CD4-positive, alpha-beta T cell treated with Interleukin-1 beta for 1 hour (primary cell): ENCODE measurements around the gene ATP8A2.
"Not testable (repeated sequence)": the region's sequence is repeated elsewhere in the genome, so short reads cannot be mapped to it uniquely, and the experiment has no call there.

Experiments used
- DNase-seq, 2 donors: peaks; one replicate each; pipeline ENCODE4 v3.0.0-alpha.2; 2020 to 2022

The ATP8A2 gene

DNA sequence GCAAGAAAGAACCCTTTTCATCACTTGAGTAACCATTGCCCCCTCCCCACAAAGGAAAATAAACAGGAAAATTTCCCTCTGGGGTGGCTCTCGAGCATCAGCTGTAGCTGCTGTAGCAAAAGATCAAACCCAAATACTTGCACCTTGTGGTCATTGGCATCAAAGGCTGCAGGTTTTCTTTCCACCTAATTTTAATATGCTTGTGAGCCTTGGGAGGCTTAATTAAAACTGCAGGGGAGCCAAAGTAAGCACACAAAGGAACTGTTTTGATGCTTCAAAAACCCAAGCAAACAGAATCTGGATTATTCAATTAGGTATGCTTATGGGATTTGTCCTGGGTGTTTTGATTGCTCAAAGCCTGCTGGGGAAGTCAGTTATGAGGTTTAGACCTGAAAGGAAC, 560.6 kb downstream of the ATP8A2 start:
- no peak for DNase-seq

DNA sequence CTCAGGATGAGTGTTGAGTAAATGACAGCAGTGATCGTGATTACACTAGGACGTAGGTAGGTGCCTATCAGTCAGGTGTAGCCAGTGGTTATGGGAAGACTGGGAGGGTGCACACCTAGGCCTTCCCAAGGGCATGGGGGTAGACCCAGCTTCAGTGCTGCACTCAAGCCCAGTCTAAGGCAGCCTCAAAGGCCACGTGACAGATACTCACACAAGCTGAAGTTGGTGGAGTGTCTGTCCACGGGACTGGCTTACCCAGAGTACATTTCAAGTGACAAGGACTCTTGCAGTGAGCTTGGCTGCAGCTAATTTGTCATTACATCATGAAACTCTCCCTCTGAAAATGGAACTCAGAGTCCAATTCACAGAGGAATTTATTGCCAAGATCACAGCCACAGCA, 561.7 kb downstream of the ATP8A2 start:
- DNase-seq: no peak

GRCh38 chr13:25934127-25934526, 562.4 kb downstream of the ATP8A2 start:
- DNase-seq: no peak

DNA sequence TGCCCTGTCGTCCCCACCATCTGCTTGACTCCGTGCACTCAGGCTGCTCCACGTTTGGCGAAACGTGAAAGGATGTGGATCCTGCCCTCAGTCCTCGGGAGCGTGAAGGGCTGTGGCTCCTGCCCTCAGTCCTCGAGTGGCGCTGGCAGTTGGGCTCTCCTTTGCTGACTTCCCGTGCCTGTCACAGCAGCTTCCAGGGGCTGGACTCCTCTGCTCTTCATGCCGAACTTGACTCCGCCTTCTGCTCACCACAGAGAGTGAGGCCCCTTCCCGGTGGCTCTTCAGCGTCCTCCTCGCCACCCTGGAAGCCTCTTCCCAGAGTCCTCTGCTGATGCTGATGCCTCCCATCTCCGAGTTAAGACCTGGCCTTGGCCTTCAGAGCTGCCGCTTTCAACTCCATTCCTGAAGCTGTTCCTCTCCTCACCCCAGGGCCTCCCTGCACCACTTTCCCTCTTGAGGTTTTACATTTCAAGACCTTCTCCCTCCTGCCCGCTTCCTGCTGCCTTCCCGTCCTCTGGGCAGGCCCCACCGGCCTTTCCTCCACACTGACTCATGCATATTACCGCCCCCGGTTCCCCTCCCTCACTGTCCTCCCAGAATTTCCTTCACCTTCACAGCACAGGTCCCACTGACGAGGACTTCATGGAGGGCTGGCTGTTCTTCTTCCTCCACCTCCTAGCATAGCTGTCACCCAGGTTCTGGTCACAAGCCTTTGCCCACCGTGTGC, 568.4 kb downstream of the ATP8A2 start:
- DNase-seq: no peak

- no peak for DNase-seq
These were observed 571.3 kb downstream of the ATP8A2 start for GRCh38 chr13:25943081-25943480.

DNA sequence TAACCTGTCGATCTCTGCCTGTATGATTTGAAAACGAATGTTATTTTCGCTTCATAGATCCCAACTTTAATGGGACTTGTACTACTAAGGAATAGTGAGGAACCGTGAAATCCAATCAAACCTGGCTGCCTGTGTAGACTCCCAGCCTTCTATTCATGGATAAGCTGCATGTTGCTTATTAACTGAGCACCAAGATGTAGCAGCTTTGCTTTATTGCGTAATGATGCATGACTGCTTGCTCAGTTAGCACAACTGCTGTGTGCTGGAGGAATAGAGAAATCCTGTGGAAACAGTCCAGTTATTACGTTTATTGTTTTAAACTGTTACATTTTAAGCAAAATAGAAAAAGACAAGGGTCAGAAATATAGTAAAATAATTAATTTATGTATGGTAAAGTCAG, 571.9 kb downstream of the ATP8A2 start:
- DNase-seq: no peak

GRCh38 chr13:25945596-25945995, 573.8 kb downstream of the ATP8A2 start:
- DNase-seq: no peak

GRCh38 chr13:25946321-25946720, 574.5 kb downstream of the ATP8A2 start:
- DNase-seq: no peak

GRCh38 chr13:25948910-25949309, 577.1 kb downstream of the ATP8A2 start:
- no peak for DNase-seq

DNA sequence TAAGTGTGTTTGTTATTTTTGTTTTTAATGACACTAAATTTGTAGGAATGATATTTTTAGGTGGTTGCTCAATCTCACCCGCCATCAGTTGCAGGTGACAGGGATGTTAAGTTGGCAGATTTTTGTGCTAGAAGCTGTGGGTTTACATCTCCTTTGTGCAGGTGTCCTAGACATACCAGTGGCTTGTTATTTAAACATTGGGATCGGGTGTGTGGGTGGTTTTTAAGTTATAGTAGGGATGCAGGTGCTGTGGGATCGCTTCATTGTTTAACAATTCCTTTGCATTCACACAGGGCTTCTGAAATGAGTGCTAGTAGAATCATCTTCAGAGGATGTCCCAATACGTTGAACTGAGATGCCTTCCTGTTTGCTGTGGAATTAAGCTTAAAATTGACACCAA, 580.1 kb downstream of the ATP8A2 start:
- no peak for DNase-seq

GRCh38 chr13:25954080-25954479, 582.3 kb downstream of the ATP8A2 start:
- DNase-seq: peak in 1 of 2 donors; percentile 15

DNA sequence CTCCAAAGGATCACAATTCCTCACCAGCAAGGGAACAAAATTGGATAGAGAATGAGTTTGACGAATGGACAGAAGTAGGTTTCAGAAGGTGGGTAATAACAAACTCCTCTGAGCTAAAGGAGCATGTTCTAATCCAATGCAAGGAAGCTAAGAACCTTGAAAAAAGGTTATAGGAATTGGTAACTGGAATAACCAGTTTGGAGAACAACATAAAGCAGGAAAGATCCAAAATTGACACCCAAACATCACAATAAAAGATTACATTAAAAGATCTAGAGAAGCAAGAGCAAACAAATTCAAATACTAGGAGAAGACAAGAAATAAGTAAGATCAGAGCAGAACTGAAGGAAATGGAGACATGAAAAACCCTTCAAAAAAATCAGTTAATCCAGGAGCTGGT, 583.2 kb downstream of the ATP8A2 start:
- DNase-seq: not testable (repeated sequence)

- no peak for DNase-seq
These were observed 587.2 kb downstream of the ATP8A2 start for GRCh38 chr13:25958986-25959385.

- no peak for DNase-seq
These were observed 589.5 kb downstream of the ATP8A2 start for GRCh38 chr13:25961294-25961693.

- no peak for DNase-seq
These were observed 591.9 kb downstream of the ATP8A2 start for GRCh38 chr13:25963674-25964073.

- no peak for DNase-seq
These were observed 593.8 kb downstream of the ATP8A2 start for GRCh38 chr13:25965596-25965995.

DNA sequence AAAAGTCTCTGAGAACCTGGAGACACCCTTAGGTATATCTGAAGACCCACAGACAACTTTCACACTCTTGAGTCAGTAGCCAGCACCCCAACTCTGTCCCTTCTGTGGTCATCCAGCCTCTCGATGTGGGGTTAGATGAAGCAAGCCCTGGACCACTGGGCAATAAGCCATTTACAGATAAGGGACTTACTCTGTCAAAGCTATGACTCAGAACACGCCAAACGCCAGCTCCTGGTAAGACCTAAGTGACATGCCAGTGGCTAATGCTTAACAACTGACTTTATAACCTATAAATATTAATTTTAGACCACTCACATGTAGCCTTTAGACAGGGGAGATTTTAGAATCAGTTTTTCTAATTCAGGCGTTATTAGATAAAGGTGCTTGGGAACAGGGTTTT, 594.3 kb downstream of the ATP8A2 start:
- DNase-seq: no peak

DNA sequence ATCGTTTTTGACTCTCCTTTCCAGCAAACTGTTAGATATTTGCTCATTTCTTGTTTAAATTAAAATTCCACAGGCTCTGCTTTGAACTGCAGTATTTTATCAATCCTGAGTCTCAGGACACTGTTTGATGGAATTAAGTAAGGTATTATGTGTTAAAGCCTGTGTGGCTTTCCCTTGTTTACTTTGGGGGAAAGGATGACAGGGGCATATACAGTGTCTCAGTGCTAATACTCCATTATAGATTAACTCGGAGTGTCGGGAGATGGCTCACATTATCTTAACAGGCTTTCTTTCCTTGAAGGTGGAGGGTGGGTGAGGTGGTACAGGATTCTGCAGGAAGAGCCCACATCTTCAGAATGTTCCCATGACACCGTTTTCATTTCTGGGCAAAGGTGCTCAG, 595.4 kb downstream of the ATP8A2 start:
- DNase-seq: no peak

DNA sequence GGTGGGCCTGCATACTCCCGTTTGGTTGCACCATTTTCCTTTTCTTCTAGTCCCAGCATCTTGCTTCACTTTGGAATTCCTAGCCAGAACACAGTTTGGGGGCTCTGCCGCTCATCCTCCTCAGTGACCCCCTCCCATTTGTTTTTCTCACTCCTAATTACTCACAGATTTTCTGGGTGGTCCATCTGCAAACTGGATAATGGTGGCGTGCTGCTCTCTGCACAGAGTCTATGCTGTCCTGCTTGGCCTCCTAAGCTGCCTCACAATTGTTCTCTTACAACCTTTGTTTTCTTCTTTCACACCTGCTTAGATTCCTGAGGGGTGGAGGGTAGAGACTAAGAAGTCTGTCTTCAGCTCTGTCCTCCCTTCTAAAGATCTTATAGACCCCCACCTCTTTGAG, 599.3 kb downstream of the ATP8A2 start:
- no peak for DNase-seq

DNA sequence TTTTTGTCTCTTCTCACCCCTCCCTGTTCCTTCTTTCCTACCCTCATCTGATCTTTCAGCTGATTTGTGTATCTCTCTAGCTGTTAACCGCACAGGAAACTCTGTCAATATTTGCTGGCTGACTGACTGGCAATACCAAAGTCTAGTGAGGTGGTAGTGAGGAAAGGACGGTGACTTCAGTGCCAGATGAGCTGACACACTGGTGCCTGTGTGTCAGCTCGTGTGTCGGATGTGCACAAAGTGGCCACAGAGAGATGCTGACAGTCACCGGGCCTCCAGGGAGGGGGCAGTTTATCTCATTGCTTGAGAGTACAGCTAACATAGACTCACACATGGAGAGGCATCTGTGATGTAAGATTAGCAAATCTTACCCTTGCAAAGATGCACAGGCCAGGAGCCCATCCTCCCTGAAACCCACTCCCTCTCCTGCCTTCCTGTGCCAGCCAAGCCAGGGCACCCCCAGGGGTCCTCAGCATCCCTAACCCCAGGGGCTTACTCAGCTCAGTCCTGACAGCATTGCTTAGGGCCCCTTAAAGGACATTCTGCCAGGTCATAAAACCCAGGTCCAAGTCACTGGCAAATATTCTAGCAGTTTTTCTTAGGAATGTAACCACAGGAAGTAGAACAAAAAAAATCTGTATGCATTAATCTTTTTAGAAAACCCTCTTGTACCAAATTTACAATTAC, 599.8 kb downstream of the ATP8A2 start:
- DNase-seq: peak; percentile 36 to 51

- no peak for DNase-seq
These were observed 601.3 kb downstream of the ATP8A2 start for GRCh38 chr13:25973085-25973484.

- DNase-seq: peak; percentile 12 to 37
These were observed 601.8 kb downstream of the ATP8A2 start for GRCh38 chr13:25973576-25973975.

DNA sequence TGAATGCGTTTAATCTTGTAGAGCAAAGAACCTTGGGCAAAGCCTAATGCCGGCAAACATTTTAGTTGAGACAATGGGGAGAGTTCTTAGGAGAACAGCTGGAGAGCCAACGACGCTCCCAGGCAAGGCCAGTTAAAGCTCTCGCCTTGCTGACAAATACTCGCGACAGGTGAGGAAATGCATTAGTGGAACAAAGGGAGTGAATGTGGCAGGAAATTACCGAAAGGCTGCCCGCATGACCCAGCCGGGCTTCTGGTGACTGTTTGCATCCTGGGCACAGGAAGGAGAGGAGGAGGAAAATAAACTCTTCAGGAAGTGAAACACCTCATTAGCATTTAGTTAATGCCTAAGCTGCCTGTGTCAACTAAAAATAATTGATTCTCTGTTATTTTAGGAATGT, 605.4 kb downstream of the ATP8A2 start:
- DNase-seq: no peak

DNA sequence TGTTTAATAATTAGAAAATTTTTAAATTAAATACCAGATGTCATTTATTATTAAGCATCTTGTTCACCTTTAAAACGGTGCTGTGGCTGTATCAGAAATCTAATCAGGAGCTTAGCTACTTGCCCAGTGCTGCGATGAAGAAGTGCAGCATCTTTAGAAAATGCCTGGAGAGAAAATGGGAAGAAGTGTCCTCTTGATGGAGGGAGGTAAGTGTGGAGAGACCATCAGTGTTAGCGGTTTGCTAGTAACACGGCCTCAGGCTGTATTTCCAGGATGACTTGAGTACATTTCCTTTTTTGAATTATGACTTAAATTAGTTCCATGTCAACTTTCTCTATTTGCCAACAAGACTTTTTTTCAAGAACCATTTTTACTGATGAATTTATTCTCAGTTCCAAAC, 605.9 kb downstream of the ATP8A2 start:
- no peak for DNase-seq

GRCh38 chr13:25978961-25979360, 607.2 kb downstream of the ATP8A2 start:
- DNase-seq: no peak
